ENCODE measurements around the gene SLC38A8.
A peak's percentile ranks its signal among the peaks of the same experiment; 100 is the strongest.

Gene SLC38A8

DNA sequence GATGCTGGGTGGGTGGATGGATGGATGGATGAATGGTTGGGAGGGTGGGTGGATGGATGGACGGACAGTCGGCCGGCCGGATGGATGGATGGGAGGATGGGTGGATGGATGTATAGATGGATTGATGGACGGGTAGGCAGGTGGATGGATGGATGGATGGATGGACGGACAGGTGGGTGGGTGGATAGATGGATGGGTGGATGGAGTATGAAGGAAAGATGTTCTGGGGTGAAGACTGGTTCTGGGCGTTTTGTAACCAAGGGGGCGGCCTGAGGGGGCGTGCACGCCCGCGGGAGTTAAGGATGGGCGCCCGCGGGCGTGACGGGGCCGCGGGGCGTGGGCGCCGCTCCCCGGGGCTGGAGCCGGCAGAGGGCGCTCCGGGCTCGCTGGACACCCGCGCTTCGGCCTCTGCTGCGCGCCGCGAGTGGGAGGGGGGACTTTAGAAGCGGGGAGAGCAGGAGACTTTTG lies 74.7 kb downstream of the SLC38A8 start, which contains the start of gene NECAB2:
NECAB2 (plus strand) TSS at position 407 of the 468 bp plus-strand sequence. CDS start 405 bp downstream, outside the sequence.
- peak; percentile 55 for DNase-seq

- no peak for DNase-seq
Measured at GRCh38 chr16:83967091-83967490, 75.5 kb downstream of the SLC38A8 start.

DNA sequence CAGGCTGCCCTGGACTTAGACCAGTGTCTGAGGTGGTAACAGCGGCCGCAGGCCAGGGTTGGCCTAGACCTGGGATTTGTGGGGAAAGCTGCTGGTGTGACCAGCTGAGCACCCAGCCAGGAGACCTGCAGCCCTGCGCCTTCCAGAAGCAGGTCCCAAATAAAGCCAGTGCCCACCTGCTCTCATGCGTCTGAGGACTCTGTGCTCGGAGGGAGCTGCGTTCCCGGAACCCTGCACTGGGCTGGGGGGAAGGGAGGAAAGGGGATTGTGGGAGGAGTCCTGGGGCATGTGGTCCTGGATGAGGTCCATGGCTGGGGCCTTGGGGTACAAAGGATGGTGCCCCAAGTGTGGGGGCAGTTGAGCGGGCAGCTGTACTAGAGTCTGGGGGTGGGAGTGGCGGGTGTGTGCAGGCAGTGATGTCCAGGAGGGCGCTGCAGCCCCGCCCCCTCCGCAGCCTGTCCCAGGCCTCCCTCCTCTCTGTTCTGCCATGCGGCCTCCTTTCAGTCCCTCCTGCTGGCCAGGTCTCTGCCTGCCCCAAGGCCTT lies 76.4 kb downstream of the SLC38A8 start:
- DNase-seq: no peak

- DNase-seq: no peak
Measured at GRCh38 chr16:83965444-83966152, 77.0 kb downstream of the SLC38A8 start.

GRCh38 chr16:83964684-83965443 lies 77.7 kb downstream of the SLC38A8 start:
- DNase-seq: no peak

GRCh38 chr16:83963277-83964119 lies 79.1 kb downstream of the SLC38A8 start:
- DNase-seq: no peak

DNA sequence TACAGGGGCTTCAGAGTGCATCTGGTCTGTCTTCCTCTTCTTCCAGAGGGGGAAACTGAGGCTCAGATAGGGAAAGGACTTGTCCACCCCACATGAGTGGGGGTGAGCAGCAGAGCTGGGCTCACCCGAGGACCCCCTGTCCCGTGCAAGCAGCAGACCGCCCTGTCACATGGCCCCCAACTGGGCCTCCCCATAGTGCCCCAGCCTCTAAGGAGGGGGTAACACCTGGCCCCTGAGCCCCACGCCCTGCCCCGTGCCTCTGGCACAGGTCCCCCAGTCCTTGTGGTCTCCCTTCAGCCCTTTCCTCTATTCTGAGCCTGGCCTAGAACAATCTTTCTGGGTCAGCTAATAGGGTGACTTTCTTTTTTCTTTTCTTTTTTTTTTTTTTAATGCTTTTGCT lies 81.0 kb downstream of the SLC38A8 start:
- no peak for DNase-seq

- DNase-seq: no peak
Measured at GRCh38 chr16:83960521-83961249, 81.9 kb downstream of the SLC38A8 start.
